Measurements from ENCODE around the gene FAM156A.
"Not testable (repeated sequence)": the region's sequence is repeated elsewhere in the genome, so short reads cannot be mapped to it uniquely, and the experiment has no call there.

Gene FAM156A

GRCh38 chrX:52966993-52967738, 8.8 kb upstream of the FAM156A start:
- in situ Hi-C loops (cut with MboI; ENCODE audit: low sequenced_read_pairs) = not testable (repeated sequence)

GRCh38 chrX:52958961-52959360, 643 bp upstream of the FAM156A start:
- in situ Hi-C loops (cut with MboI; ENCODE audit: low sequenced_read_pairs) = not testable (repeated sequence)

- in situ Hi-C loops (cut with MboI; ENCODE audit: low sequenced_read_pairs) = not testable (repeated sequence)
Measured at GRCh38 chrX:52949884-52950283, 8.4 kb downstream of the FAM156A start.

GRCh38 chrX:52949325-52949724, 9.0 kb downstream of the FAM156A start:
- in situ Hi-C loops (cut with MboI; ENCODE audit: low sequenced_read_pairs) = not testable (repeated sequence)

GRCh38 chrX:52948265-52948664, 10.1 kb downstream of the FAM156A start:
- in situ Hi-C loops (cut with MboI; ENCODE audit: low sequenced_read_pairs) = not testable (repeated sequence)

- in situ Hi-C loops (cut with MboI; ENCODE audit: low sequenced_read_pairs) = not testable (repeated sequence)
Measured at GRCh38 chrX:52947501-52947900, 10.8 kb downstream of the FAM156A start.

- in situ Hi-C loops (cut with MboI; ENCODE audit: low sequenced_read_pairs) = not testable (repeated sequence)
Measured at GRCh38 chrX:52945838-52946494, 12.4 kb downstream of the FAM156A start.

- in situ Hi-C loops (cut with MboI; ENCODE audit: low sequenced_read_pairs) = not testable (repeated sequence)
Measured at GRCh38 chrX:52941728-52942127, 16.6 kb downstream of the FAM156A start.

GRCh38 chrX:52940704-52941103, 17.6 kb downstream of the FAM156A start:
- in situ Hi-C loops (cut with MboI; ENCODE audit: low sequenced_read_pairs) = not testable (repeated sequence)

- in situ Hi-C loops (cut with MboI; ENCODE audit: low sequenced_read_pairs) = not testable (repeated sequence)
Measured at GRCh38 chrX:52935470-52935784, 22.9 kb downstream of the FAM156A start.

- in situ Hi-C loops (cut with MboI; ENCODE audit: low sequenced_read_pairs) = no loop called here
Measured at GRCh38 chrX:52934704-52935469, 23.4 kb downstream of the FAM156A start.

- in situ Hi-C loops (cut with MboI; ENCODE audit: low sequenced_read_pairs) = no loop called here
Measured at GRCh38 chrX:52933976-52934703, 24.2 kb downstream of the FAM156A start.

- in situ Hi-C loops (cut with MboI; ENCODE audit: low sequenced_read_pairs) = no loop called here
Measured at GRCh38 chrX:52933213-52933612, 25.1 kb downstream of the FAM156A start.

GRCh38 chrX:52930214-52930613, 28.1 kb downstream of the FAM156A start:
- in situ Hi-C loops (cut with MboI; ENCODE audit: low sequenced_read_pairs) = not testable (repeated sequence)

- in situ Hi-C loops (cut with MboI; ENCODE audit: low sequenced_read_pairs) = no loop called here
Measured at GRCh38 chrX:52923781-52924241, 34.5 kb downstream of the FAM156A start.

- in situ Hi-C loops (cut with MboI; ENCODE audit: low sequenced_read_pairs) = not testable (repeated sequence)
Measured at GRCh38 chrX:52914704-52915103, 43.6 kb downstream of the FAM156A start.

GRCh38 chrX:52913681-52914080, 44.6 kb downstream of the FAM156A start:
- in situ Hi-C loops (cut with MboI; ENCODE audit: low sequenced_read_pairs) = not testable (repeated sequence)

GRCh38 chrX:52909313-52909969, 48.9 kb downstream of the FAM156A start:
- in situ Hi-C loops (cut with MboI; ENCODE audit: low sequenced_read_pairs) = not testable (repeated sequence)

GRCh38 chrX:52907900-52908299, 50.4 kb downstream of the FAM156A start:
- in situ Hi-C loops (cut with MboI; ENCODE audit: low sequenced_read_pairs) = not testable (repeated sequence)

GRCh38 chrX:52907137-52907536, 51.2 kb downstream of the FAM156A start:
- in situ Hi-C loops (cut with MboI; ENCODE audit: low sequenced_read_pairs) = not testable (repeated sequence)
